GM18505 (cell line): ENCODE results near the gene DYSF.

Experiments
- ATAC-seq: cut with Tn5 transposase; IDR thresholded peaks from one replicate; pipeline ENCODE4 v1.9.1; 2021; ENCODE audit not compliant: unreplicated experiment
- POLR2A ChIP-seq: IDR thresholded peaks from 4 replicates; pipeline ENCODE4 v1.6.1; 2011; ENCODE audit warnings: borderline replicate concordance; ENCODE audit not compliant: insufficient read depth, insufficient read length; ENCODE audit errors: extremely low read depth

DYSF gene

GRCh38 chr2:71658771-71659170 lies 205.4 kb downstream of the DYSF start:
- ATAC-seq, result no peak
- TF ChIP-seq POLR2A, result no peak

- no peak for ATAC-seq
- TF ChIP-seq POLR2A, result no peak
These were observed 206.6 kb downstream of the DYSF start for GRCh38 chr2:71659868-71660518.

GRCh38 chr2:71661782-71662181 lies 208.4 kb downstream of the DYSF start:
- ATAC-seq, result no peak
- no peak for TF ChIP-seq POLR2A

GRCh38 chr2:71662665-71663394 lies 209.5 kb downstream of the DYSF start:
- no peak for TF ChIP-seq POLR2A
- ATAC-seq, result no peak

- no peak for ATAC-seq
- TF ChIP-seq POLR2A, result no peak
These were observed 210.8 kb downstream of the DYSF start for GRCh38 chr2:71664161-71664560.

- TF ChIP-seq POLR2A, result no peak
- ATAC-seq, result no peak
These were observed 212.1 kb downstream of the DYSF start for GRCh38 chr2:71665168-71666093.

GRCh38 chr2:71666094-71666474 lies 212.7 kb downstream of the DYSF start:
- ATAC-seq, result no peak
- TF ChIP-seq POLR2A, result no peak

GRCh38 chr2:71667256-71668182 lies 214.2 kb downstream of the DYSF start:
- no peak for ATAC-seq
- TF ChIP-seq POLR2A, result no peak

GRCh38 chr2:71668326-71669057 lies 215.1 kb downstream of the DYSF start:
- no peak for ATAC-seq
- TF ChIP-seq POLR2A, result no peak

GRCh38 chr2:71669058-71669456 lies 215.7 kb downstream of the DYSF start:
- TF ChIP-seq POLR2A, result no peak
- ATAC-seq, result no peak

GRCh38 chr2:71669628-71670429 lies 216.5 kb downstream of the DYSF start:
- TF ChIP-seq POLR2A, result no peak

More at GRCh38 chr2:71669628-71670429, 216.5 kb downstream of the DYSF start:
- no peak for ATAC-seq
